Adipose tissue (tissue), 3 donors: ENCODE data around the gene MAPK8IP1. TPM values are rescaled to one million over a fixed set of nuclear protein-coding genes. Genes with fewer than 3 reads are reported as not detected.

ENCODE experiments used
- H3K27ac ChIP-seq: one replicate; pipeline ENCODE4 v1.5.1; 2013; ENCODE audit warnings: low read depth, low read length
- WGBS, 3 donors: extraction: QIAGEN DNeasy Blood & Tissue Kit; methylation state at CpG; one replicate each; pipeline ENCODE4 v1.1.7; 2013; 5-methylcytosine and 5-hydroxymethylcytosine counted together
- polyA plus RNA-seq, 3 donors: library from polyadenylated mRNA; stranded (reverse); fragments of 200-250 nt; gene quantifications; one replicate each; pipeline ENCODE4 v1.2.3, GENCODE V29; 2013
- donor health status: healthy with polysubstance abuse.
- donor health status: Bipolar disorder and iron deficiency.
- donor health status: healthy.

Gene MAPK8IP1
- polyA plus RNA-seq, 3 donors: 3.4 to 36.6 (median 3.6) TPM

DNA sequence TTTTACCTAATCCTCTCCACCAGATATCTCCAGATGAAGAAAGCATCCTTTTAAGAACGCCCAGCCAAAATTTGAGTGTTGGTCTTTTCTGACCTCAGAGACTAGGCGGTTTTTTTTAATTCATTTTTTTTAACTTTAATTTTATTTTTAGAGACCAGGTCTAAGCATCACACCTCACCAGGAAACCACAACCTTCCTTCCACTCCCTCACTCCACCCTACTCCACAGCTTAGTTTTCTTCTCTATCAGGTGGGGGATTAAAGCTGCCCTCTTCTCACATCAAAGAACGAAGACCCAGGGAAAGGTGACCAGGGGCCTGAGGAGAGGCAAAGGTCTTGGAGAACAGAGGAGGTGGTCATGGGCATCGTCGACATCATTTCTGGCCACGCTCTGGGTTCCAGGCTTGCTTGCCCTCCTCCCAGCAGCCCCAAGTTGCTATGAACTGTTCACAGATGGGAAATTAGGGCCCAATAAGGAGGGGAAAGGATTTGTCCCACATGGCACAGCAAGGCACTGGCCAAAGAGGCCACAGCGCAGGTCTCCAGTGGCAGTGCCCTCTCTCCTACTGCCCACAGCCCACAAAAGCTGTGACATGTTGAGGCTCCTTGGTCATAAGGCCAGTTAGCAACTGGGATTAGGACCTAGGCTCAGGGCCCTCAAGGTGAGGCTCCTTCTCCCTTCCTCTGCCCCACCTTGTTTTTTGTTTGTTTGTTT, 33.7 kb downstream of the MAPK8IP1 start:
- WGBS, 3 donors: 57 to 72% (median 59%) methylated on average over 7 of the region's 7 CpGs
- H3K27ac ChIP-seq: no peak overlapping the region

- WGBS, 3 donors: 65 to 79% (median 79%) methylated on average over 13 of the region's 13 CpGs
- no peak overlapping the region for H3K27ac ChIP-seq
Measured at GRCh38 chr11:45919806-45920530, 34.5 kb downstream of the MAPK8IP1 start.

GRCh38 chr11:45920531-45921477, 35.4 kb downstream of the MAPK8IP1 start:
- H3K27ac ChIP-seq: no peak overlapping the region
- 84 to 94% (median 87%) methylated on average over 6 of the region's 6 CpGs for WGBS, 3 donors

DNA sequence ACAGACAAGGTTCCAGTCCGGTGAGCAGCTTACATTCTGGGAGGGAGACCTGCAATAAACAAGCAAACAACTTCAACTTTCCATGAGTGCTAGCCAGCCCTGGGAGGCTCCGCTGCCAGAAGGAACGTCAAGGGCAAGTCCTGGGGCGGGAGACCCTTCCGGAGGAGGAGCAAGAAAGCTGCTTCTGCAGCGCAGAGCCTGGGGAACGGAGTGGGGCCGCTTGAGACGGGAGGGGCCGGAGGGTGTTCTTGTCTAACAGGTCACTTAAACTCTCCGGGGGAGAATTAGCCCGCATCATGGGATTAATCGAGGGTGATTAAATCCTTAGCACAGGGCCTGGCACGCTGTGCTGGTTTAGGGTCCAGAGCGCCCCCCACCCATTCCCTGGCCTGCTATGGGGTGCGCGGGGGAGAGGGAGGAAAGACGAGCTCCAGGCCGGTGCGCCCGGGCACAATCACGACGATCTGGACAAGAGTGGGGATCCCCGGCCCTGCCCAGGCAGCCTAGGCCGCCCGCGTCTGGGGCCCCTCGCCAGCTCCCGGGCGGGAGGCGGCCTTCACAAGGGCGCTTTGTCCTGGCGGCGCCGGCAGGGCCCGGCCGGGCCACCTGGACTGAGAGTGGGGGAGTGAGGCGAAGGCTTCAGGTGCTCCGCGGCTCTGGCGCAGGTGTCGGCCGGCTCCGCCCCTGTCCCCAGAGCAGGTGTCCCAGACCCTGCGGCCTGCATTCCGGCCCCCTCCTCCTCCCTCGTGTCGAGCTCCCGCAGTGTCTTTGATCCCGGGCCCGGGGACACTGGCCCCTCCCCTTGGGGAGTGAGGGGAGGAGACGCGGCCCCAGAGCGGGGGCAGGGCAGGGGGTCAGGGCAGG, 36.3 kb downstream of the MAPK8IP1 start:
- H3K27ac ChIP-seq: no peak overlapping the region
- 11 to 43% (median 36%) methylated on average over 43 to 54 of the region's 54 CpGs for WGBS, 3 donors

GRCh38 chr11:45922425-45923082, 37.1 kb downstream of the MAPK8IP1 start, which contains the start of gene LARGE2:
LARGE2 (plus strand) TSS chr11:45922656; CDS start chr11:45922883, 227 bp downstream.
- WGBS, 3 donors: 0 to 1% (median 1%) methylated on average over 31 to 72 of the region's 73 CpGs
- H3K27ac ChIP-seq: no peak within 1 kb of the TSS

GRCh38 chr11:45924036-45924915, 38.8 kb downstream of the MAPK8IP1 start:
- WGBS, 3 donors: 75 to 85% (median 84%) methylated on average over 22 of the region's 22 CpGs
- H3K27ac ChIP-seq: no peak overlapping the region

GRCh38 chr11:45924927-45925326, 39.5 kb downstream of the MAPK8IP1 start:
- 90 to 94% (median 92%) methylated on average over 6 of the region's 6 CpGs for WGBS, 3 donors
- no peak overlapping the region for H3K27ac ChIP-seq

DNA sequence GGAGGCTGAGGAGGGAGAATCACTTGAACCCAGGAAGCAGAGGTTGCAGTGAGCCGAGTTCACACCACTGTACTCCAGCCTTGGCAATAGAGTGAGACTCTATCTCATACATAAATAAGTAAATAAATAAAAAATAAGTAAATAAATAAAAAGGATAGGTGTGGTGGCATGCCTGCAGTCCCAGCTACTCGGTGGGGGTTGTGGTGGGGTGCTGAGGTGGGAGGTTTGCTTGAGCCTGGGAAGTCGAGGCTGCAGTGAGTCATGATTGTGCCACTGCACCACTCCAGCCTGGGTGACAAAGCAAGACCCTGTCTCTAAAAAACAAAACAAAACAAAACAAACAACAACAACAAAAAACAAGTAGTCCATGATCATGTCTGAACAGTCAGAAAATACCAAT, 40.1 kb downstream of the MAPK8IP1 start:
- WGBS, 3 donors: 82 to 88% (median 88%) methylated on average over 3 of the region's 3 CpGs
- H3K27ac ChIP-seq: no peak overlapping the region

DNA sequence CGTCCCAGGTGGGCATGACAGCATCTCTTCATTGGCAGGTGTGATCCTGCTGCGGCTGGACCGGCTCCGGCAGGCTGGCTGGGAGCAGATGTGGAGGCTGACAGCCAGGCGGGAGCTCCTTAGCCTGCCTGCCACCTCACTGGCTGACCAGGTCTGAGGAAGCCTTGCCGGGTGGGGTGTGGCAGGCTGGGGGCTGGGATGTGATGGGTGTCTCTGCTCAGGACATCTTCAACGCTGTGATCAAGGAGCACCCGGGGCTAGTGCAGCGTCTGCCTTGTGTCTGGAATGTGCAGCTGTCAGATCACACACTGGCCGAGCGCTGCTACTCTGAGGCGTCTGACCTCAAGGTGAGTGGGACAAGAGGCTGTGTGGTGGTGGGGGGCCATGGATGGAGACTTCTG, 40.5 kb downstream of the MAPK8IP1 start:
- WGBS, 3 donors: 69 to 84% (median 69%) methylated on average over 12 of the region's 12 CpGs
- no peak overlapping the region for H3K27ac ChIP-seq

GRCh38 chr11:45926536-45927331, 41.3 kb downstream of the MAPK8IP1 start:
- WGBS, 3 donors: 85 to 95% (median 88%) methylated on average over 12 of the region's 12 CpGs
- no peak overlapping the region for H3K27ac ChIP-seq

DNA sequence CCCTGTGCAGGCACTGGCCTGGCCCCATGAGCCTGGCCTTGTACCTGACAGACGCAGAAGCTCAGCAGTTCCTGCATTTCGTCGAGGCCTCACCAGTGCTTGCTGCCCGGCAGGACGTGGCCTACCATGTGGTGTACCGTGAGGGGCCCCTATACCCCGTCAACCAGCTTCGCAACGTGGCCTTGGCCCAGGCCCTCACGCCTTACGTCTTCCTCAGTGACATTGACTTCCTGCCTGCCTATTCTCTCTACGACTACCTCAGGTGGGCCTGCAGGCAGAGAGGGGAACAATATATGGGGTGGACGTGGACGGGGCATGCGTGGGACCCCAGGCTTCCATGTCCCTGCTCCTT, 41.9 kb downstream of the MAPK8IP1 start:
- 55 to 77% (median 62%) methylated on average over 15 of the region's 15 CpGs for WGBS, 3 donors
- no peak overlapping the region for H3K27ac ChIP-seq

GRCh38 chr11:45927684-45928413, 42.4 kb downstream of the MAPK8IP1 start:
- WGBS, 3 donors: 90 to 96% (median 95%) methylated on average over 27 of the region's 27 CpGs
- H3K27ac ChIP-seq: no peak overlapping the region

DNA sequence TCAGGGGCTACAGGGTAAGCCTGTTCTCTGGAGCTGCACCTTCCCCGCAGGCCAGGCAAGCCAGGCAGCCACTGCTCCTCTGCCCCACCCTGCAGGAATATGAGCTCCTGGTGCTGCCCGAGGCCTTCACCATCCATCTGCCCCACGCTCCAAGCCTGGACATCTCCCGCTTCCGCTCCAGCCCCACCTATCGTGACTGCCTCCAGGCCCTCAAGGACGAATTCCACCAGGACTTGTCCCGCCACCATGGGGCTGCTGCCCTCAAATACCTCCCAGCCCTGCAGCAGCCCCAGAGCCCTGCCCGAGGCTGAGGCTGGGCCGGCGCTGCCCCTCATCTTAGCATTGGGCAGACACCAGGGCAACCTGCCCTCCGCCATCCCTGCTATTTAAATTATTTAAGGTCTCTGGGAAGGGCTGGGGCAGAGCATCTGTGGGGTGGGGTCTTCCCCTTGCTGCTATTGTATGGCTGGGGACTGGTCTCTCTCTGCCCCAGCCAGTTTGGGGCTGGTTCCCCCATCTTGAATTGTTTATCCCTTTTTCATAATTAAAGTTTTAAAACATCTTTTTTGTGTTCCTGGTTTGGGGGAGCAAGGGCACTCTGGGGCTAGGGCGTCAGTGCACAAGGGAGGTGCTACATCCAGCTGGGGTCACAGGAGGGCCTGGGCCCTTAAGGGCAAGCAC, 43.2 kb downstream of the MAPK8IP1 start:
- H3K27ac ChIP-seq: no peak overlapping the region
- 74 to 81% (median 78%) methylated on average over 13 of the region's 13 CpGs for WGBS, 3 donors

- no peak overlapping the region for H3K27ac ChIP-seq
- 70 to 78% (median 73%) methylated on average over 10 of the region's 10 CpGs for WGBS, 3 donors
Measured at GRCh38 chr11:45929486-45930030, 44.1 kb downstream of the MAPK8IP1 start.
